Measurements from ENCODE around the gene EIF3A.
A peak's percentile ranks its signal among the peaks of the same experiment; 100 is the strongest.

DNA sequence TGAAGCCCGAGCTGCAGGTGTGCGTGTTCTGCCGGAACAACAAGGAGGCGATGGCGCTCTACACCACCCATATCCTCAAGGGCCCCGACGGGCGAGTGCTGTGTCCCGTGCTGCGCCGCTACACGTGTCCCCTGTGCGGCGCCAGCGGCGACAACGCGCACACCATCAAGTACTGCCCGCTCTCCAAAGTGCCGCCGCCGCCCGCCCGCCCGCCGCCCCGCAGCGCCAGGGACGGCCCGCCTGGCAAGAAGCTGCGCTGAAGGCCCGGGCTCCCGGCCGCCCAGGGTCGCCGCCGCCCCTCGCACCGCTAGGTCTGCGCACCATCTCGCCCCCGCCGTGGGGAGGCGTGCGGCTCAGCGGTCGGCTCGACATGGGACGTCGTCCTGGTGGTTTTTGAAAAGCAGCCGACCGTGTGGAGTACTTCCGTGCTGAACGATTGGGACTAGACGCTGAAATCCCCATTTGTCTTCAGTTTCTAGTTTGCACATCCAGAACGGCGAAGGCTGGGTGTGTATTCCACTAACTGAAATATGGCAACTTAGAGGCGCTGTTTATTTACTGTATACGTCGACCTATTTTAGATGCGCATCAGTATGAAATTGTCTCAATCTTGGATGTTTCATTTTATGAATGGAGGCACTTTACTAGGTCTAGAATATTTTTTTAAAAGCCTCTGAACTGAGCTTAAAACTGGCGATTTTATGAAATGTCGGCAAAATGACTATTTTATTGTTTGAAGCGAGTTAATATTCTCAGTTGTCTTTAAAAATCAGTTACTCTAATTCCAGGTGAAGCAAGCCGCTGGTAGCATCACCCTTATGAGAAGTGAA lies 50.0 kb downstream of the EIF3A start:
- TF ChIP-seq, protein P1, sequence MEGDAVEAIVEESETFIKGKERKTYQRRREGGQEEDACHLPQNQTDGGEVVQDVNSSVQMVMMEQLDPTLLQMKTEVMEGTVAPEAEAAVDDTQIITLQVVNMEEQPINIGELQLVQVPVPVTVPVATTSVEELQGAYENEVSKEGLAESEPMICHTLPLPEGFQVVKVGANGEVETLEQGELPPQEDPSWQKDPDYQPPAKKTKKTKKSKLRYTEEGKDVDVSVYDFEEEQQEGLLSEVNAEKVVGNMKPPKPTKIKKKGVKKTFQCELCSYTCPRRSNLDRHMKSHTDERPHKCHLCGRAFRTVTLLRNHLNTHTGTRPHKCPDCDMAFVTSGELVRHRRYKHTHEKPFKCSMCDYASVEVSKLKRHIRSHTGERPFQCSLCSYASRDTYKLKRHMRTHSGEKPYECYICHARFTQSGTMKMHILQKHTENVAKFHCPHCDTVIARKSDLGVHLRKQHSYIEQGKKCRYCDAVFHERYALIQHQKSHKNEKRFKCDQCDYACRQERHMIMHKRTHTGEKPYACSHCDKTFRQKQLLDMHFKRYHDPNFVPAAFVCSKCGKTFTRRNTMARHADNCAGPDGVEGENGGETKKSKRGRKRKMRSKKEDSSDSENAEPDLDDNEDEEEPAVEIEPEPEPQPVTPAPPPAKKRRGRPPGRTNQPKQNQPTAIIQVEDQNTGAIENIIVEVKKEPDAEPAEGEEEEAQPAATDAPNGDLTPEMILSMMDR (IDR thresholded peaks at IDR 0.05): peak in 2 of 6 experiments; percentile 5 to 33
- no peak for TF ChIP-seq EP300 (IDR thresholded peaks at IDR 0.05)

Data from upper lobe of left lung (tissue), 4 donors.